Liver (tissue), 3 donors: Measurements from ENCODE around the gene SERPINF2.

ENCODE experiments used
- ATF3 ChIP-seq: IDR thresholded peaks from 2 replicates; pipeline ENCODE4 v1.6.1; 2016; ENCODE audit warnings: antibody characterized with exemption
- EGR1 ChIP-seq, 2 donors: IDR thresholded peaks; 2 replicates each; pipeline ENCODE4 v1.6.1; 2016 to 2018; ENCODE audit warnings: antibody characterized with exemption in 2 of 2, low read depth in 2 of 2
- FOXA1 ChIP-seq: IDR thresholded peaks from 2 replicates; pipeline ENCODE4 v1.6.1; 2016; ENCODE audit warnings: antibody characterized with exemption
- GABPA ChIP-seq, 2 donors: IDR thresholded peaks in 1 of 2; conservative IDR thresholded peaks in 1 of 2; 2 replicates each; pipeline ENCODE4 v1.6.1; 2016; ENCODE audit warnings: antibody characterized with exemption in 2 of 2, mild to moderate bottlenecking in 1 of 2, moderate library complexity in 1 of 2
- HNF4A ChIP-seq, 2 donors: conservative IDR thresholded peaks; 2 replicates each; pipeline ENCODE4 v1.6.1; 2016; ENCODE audit warnings: antibody characterized with exemption in 2 of 2, mild to moderate bottlenecking in 2 of 2
- HNF4G ChIP-seq: IDR thresholded peaks from 2 replicates; pipeline ENCODE4 v1.6.1; 2016; ENCODE audit warnings: antibody characterized with exemption
- JUND ChIP-seq, 2 donors: IDR thresholded peaks; 2 replicates each; pipeline ENCODE4 v1.6.1; 2016; ENCODE audit warnings: antibody characterized with exemption in 2 of 2
- RAD21 ChIP-seq, 2 donors: IDR thresholded peaks; 2 replicates each; pipeline ENCODE4 v1.6.1; 2016; ENCODE audit warnings: antibody characterized with exemption in 2 of 2, mild to moderate bottlenecking in 2 of 2
- TAF1 ChIP-seq: conservative IDR thresholded peaks from 2 replicates; pipeline ENCODE4 v1.6.1; 2016; ENCODE audit warnings: antibody characterized with exemption, mild to moderate bottlenecking
- YY1 ChIP-seq: IDR thresholded peaks from 2 replicates; pipeline ENCODE4 v1.6.1; 2016; ENCODE audit warnings: antibody characterized with exemption, mild to moderate bottlenecking
- ZBTB33 ChIP-seq: IDR thresholded peaks from 2 replicates; pipeline ENCODE4 v1.6.1; 2016; ENCODE audit warnings: antibody characterized with exemption
- TF ChIP-seq, protein P1 (sequence below): fragments of 150-350 bp; IDR thresholded peaks from 2 replicates; pipeline ENCODE4 v1.5.1; 2017; ENCODE audit warnings: improper control_type of control experiment, low read depth, low read length; ENCODE audit not compliant: missing input control
- TF ChIP-seq, protein P2 (sequence below): IDR thresholded peaks from 2 replicates; pipeline ENCODE4 v1.6.1; 2016; ENCODE audit warnings: antibody characterized with exemption, mild to moderate bottlenecking
- TF ChIP-seq, protein P3 (sequence below): IDR thresholded peaks from 2 replicates; pipeline ENCODE4 v1.6.1; 2016; ENCODE audit warnings: antibody characterized with exemption
- donor health status: healthy.
- donor health status: healthy.

DNA sequence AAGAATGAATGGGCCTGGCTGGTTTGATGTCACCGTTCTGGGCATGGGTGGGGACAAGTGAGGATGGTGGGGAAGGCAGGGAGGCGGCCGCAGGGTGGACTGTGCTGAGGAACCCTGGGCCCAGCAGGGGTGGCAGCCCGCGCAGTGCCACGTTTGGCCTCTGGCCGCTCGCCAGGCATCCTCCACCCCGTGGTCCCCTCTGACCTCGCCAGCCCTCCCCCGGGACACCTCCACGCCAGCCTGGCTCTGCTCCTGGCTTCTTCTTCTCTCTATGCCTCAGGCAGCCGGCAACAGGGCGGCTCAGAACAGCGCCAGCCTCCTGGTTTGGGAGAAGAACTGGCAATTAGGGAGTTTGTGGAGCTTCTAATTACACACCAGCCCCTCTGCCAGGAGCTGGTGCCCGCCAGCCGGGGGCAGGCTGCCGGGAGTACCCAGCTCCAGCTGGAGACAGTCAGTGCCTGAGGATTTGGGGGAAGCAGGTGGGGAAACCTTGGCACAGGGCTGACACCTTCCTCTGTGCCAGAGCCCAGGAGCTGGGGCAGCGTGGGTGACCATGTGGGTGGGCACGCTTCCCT, 12.7 kb downstream of the SERPINF2 start:
- TF ChIP-seq, protein P1, sequence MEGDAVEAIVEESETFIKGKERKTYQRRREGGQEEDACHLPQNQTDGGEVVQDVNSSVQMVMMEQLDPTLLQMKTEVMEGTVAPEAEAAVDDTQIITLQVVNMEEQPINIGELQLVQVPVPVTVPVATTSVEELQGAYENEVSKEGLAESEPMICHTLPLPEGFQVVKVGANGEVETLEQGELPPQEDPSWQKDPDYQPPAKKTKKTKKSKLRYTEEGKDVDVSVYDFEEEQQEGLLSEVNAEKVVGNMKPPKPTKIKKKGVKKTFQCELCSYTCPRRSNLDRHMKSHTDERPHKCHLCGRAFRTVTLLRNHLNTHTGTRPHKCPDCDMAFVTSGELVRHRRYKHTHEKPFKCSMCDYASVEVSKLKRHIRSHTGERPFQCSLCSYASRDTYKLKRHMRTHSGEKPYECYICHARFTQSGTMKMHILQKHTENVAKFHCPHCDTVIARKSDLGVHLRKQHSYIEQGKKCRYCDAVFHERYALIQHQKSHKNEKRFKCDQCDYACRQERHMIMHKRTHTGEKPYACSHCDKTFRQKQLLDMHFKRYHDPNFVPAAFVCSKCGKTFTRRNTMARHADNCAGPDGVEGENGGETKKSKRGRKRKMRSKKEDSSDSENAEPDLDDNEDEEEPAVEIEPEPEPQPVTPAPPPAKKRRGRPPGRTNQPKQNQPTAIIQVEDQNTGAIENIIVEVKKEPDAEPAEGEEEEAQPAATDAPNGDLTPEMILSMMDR: no peak
- TF ChIP-seq HNF4A (conservative IDR thresholded peaks at IDR 0.05): no peak
- TF ChIP-seq EGR1 (IDR thresholded peaks at IDR 0.05; ENCODE audit: low read depth in 2 of 2): no peak
- TF ChIP-seq ATF3: no peak
- TF ChIP-seq GABPA (IDR thresholded peaks at IDR 0.05 in 1 of 2, conservative IDR thresholded peaks at IDR 0.05 in 1 of 2): no peak
- TF ChIP-seq, protein P2, sequence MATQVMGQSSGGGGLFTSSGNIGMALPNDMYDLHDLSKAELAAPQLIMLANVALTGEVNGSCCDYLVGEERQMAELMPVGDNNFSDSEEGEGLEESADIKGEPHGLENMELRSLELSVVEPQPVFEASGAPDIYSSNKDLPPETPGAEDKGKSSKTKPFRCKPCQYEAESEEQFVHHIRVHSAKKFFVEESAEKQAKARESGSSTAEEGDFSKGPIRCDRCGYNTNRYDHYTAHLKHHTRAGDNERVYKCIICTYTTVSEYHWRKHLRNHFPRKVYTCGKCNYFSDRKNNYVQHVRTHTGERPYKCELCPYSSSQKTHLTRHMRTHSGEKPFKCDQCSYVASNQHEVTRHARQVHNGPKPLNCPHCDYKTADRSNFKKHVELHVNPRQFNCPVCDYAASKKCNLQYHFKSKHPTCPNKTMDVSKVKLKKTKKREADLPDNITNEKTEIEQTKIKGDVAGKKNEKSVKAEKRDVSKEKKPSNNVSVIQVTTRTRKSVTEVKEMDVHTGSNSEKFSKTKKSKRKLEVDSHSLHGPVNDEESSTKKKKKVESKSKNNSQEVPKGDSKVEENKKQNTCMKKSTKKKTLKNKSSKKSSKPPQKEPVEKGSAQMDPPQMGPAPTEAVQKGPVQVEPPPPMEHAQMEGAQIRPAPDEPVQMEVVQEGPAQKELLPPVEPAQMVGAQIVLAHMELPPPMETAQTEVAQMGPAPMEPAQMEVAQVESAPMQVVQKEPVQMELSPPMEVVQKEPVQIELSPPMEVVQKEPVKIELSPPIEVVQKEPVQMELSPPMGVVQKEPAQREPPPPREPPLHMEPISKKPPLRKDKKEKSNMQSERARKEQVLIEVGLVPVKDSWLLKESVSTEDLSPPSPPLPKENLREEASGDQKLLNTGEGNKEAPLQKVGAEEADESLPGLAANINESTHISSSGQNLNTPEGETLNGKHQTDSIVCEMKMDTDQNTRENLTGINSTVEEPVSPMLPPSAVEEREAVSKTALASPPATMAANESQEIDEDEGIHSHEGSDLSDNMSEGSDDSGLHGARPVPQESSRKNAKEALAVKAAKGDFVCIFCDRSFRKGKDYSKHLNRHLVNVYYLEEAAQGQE: no peak
- TF ChIP-seq, protein P3, sequence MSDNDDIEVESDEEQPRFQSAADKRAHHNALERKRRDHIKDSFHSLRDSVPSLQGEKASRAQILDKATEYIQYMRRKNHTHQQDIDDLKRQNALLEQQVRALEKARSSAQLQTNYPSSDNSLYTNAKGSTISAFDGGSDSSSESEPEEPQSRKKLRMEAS: no peak
- TF ChIP-seq TAF1: no peak
- TF ChIP-seq YY1: no peak
- TF ChIP-seq RAD21 (IDR thresholded peaks at IDR 0.05): no peak
- TF ChIP-seq FOXA1: no peak
- no peak for TF ChIP-seq JUND (IDR thresholded peaks at IDR 0.05)
- no peak for TF ChIP-seq ZBTB33
- no peak for TF ChIP-seq HNF4G
